HepG2 (cell line): Measurements from ENCODE around the gene GRK5. TPM values are rescaled to one million over a fixed set of nuclear protein-coding genes. Genes with fewer than 3 reads are reported as not detected.

Experiments
- ATAC-seq: fragments of 200-7000 bp; cut with Tn5 transposase; 3 replicates; pipeline ENCODE4 v1.9.1; 2020; ENCODE audit warnings: mild to moderate bottlenecking, moderate library complexity
- BruUV-seq: library from RNA; stranded (reverse); fragments of 400-500 nt; replicated peaks from 2 replicates; lab custom pipeline; 2021; lab: Mats Ljungman, UMichigan
- CTCF ChIA-PET: fragments of 300-600 bp; formaldehyde crosslinking; extraction: SDS; loops from one replicate; lab custom pipeline; 2021; ENCODE audit warnings: low total read pairs, inconsistent platforms, low intra/inter-chr PET ratio; lab: Yijun Ruan, JAX
- POLR2A ChIA-PET: fragments of 350-600 bp; sonication (Branson Sonifier 250); formaldehyde crosslinking; loops from one replicate; lab custom pipeline; 2020; ENCODE audit warnings: antibody characterized with exemption, inconsistent platforms; lab: Yijun Ruan, JAX
- DNase-seq: peaks from one replicate; pipeline ENCODE4 v3.0.0-alpha.2; 2015; ENCODE audit warnings: low spot score
- FAIRE-seq: peaks from 3 replicates; lab custom pipeline; 2011; peaks lifted over from hg19 to GRCh38; lab: Jason Lieb, UNC
- H2AFZ ChIP-seq: one replicate; pipeline ENCODE4 v1.6.1; 2011; ENCODE audit warnings: low read length, inconsistent platforms
- H3K27ac ChIP-seq: fragments of 300-600 bp; 3 replicates; pipeline ENCODE4 v1.8.0; 2011; ENCODE audit warnings: mixed run types, mild to moderate bottlenecking, mixed read lengths, low read length, inconsistent platforms; ENCODE audit not compliant: insufficient read depth; ENCODE audit errors: extremely low read length
- H3K27me3 ChIP-seq, 2 experiments: fragments of 200-600 bp in 1 of 2; 2 replicates in 1 of 2; 3 replicates in 1 of 2; pipeline versions ENCODE4 v1.6.0 to v1.8.0; 2011; ENCODE audit warnings: low read length in 2 of 2, mild to moderate bottlenecking in 2 of 2, moderate library complexity in 2 of 2, inconsistent platforms in 1 of 2; ENCODE audit not compliant: insufficient read depth in 2 of 2, control insufficient read depth in 1 of 2
- H3K36me3 ChIP-seq, 2 experiments: fragments of 200-600 bp in 1 of 2; replicated peaks in 1 of 2; 2 replicates in 1 of 2; 3 replicates in 1 of 2; pipeline versions ENCODE4 v1.5.1 to v1.8.0; 2011; ENCODE audit warnings: low read length in 2 of 2, inconsistent platforms in 1 of 2; ENCODE audit not compliant: insufficient read depth in 2 of 2, control insufficient read depth in 1 of 2
- H3K4me1 ChIP-seq: 2 replicates; pipeline ENCODE4 v1.5.1; 2012; ENCODE audit warnings: low read length, inconsistent platforms; ENCODE audit not compliant: insufficient read depth
- H3K4me2 ChIP-seq: 2 replicates; pipeline ENCODE4 v1.6.0; 2011; ENCODE audit warnings: low read depth, low read length, inconsistent platforms
- H3K4me3 ChIP-seq, 3 experiments: fragments of 200-600 bp in 1 of 3; sonication (generic), shearing (Covaris generic) in 1 of 3; replicated peaks in 1 of 3; 2 replicates each; pipeline ENCODE4 v1.5.1; 2011 to 2016; ENCODE audit warnings: low read length in 3 of 3, inconsistent platforms in 2 of 3, low read depth in 2 of 3, mild to moderate bottlenecking in 2 of 3, control low read depth in 1 of 3, mixed read lengths in 1 of 3; ENCODE audit not compliant: insufficient read depth in 1 of 3
- H3K79me2 ChIP-seq: one replicate; pipeline ENCODE4 v1.6.1; 2011; ENCODE audit warnings: low read length, inconsistent platforms; ENCODE audit not compliant: insufficient read depth
- H3K9ac ChIP-seq: 2 replicates; pipeline ENCODE4 v1.6.0; 2011; ENCODE audit warnings: mild to moderate bottlenecking, low read depth, low read length, inconsistent platforms; ENCODE audit not compliant: insufficient read depth
- H3K9me3 ChIP-seq: 2 replicates; pipeline ENCODE4 v1.5.1; 2012; ENCODE audit warnings: mild to moderate bottlenecking, low read length
- H4K20me1 ChIP-seq: 2 replicates; pipeline ENCODE4 v1.6.0; 2011; ENCODE audit warnings: inconsistent platforms, mild to moderate bottlenecking, low read length, moderate library complexity; ENCODE audit not compliant: insufficient read depth
- ATF7-NPFF ChIP-seq: sonication (generic); formaldehyde crosslinking; IDR thresholded peaks from 2 replicates; pipeline ENCODE4 v1.8.1; 2023; ENCODE audit warnings: mild to moderate bottlenecking, low read depth, missing genetic modification reagents, moderate library complexity
- BCL3 ChIP-seq: sonication (generic); formaldehyde crosslinking; IDR thresholded peaks from 2 replicates; pipeline ENCODE4 v1.5.1; 2020; ENCODE audit warnings: mild to moderate bottlenecking, missing genetic modification reagents, moderate library complexity
- CENPBD1 ChIP-seq: sonication (generic); formaldehyde crosslinking; IDR thresholded peaks from 2 replicates; pipeline ENCODE4 v1.8.0; 2022; ENCODE audit warnings: missing genetic modification reagents, low read depth, mild to moderate bottlenecking, borderline replicate concordance
- E2F5 ChIP-seq: sonication (generic); formaldehyde crosslinking; conservative IDR thresholded peaks from 2 replicates; pipeline ENCODE4 v1.4.0; 2020; ENCODE audit warnings: missing genetic modification reagents
- MXD4 ChIP-seq: IDR thresholded peaks from 2 replicates; pipeline ENCODE4 v1.6.1; 2016; ENCODE audit warnings: mild to moderate bottlenecking, missing biosample characterization, missing genetic modification reagents
- NAIF1 ChIP-seq: sonication (generic); formaldehyde crosslinking; IDR thresholded peaks from 2 replicates; pipeline ENCODE4 v1.5.0; 2020; ENCODE audit warnings: mild to moderate bottlenecking, missing genetic modification reagents, borderline replicate concordance
- NCOA5 ChIP-seq: sonication (generic); formaldehyde crosslinking; IDR thresholded peaks from 2 replicates; pipeline ENCODE4 v1.4.0; 2020; ENCODE audit warnings: missing genetic modification reagents
- POLR2AphosphoS5 ChIP-seq: IDR thresholded peaks from 2 replicates; pipeline ENCODE4 v1.6.1; 2012; ENCODE audit warnings: low read depth, low read length
- SMC3 ChIP-seq: IDR thresholded peaks from 2 replicates; pipeline ENCODE4 v1.6.1; 2011; ENCODE audit warnings: low read length, improper control_type of control experiment
- SP5 ChIP-seq: IDR thresholded peaks from 2 replicates; pipeline ENCODE4 v1.6.1; 2016; ENCODE audit warnings: low read depth, borderline replicate concordance
- SRY ChIP-seq: sonication (generic); formaldehyde crosslinking; IDR thresholded peaks from 2 replicates; pipeline ENCODE4 v1.8.0; 2022; ENCODE audit warnings: mild to moderate bottlenecking, missing genetic modification reagents
- TBX3 ChIP-seq: fragments of 450-650 bp; IDR thresholded peaks from 2 replicates; pipeline ENCODE4 v1.6.1; 2017; ENCODE audit warnings: antibody characterized with exemption, mild to moderate bottlenecking, inconsistent platforms, borderline replicate concordance
- ZNF207 ChIP-seq: fragments of 450-650 bp; IDR thresholded peaks from 2 replicates; pipeline ENCODE4 v1.6.1; 2016; ENCODE audit warnings: antibody characterized with exemption, borderline replicate concordance
- ZNF407 ChIP-seq: sonication (generic); formaldehyde crosslinking; IDR thresholded peaks from one replicate; pipeline ENCODE4 v1.5.1; 2020; ENCODE audit warnings: mild to moderate bottlenecking, missing genetic modification reagents; ENCODE audit errors: not compliant biosample characterization
- ZNF557 ChIP-seq: sonication (generic); formaldehyde crosslinking; IDR thresholded peaks from 2 replicates; pipeline ENCODE4 v1.4.0; 2020; ENCODE audit warnings: missing genetic modification reagents
- WGBS: methylation state at CpG from one replicate; pipeline ENCODE4 v1.1.6; 2017; ENCODE audit warnings: low lambda C conversion rate; 5-methylcytosine and 5-hydroxymethylcytosine counted together
- in situ Hi-C: cut with HindIII; loops from 2 replicates; pipeline ENCODE4 v1.10.0; 2017; ENCODE audit warnings: low pct_unique_long_range_greater_than_20kb; ENCODE audit not compliant: extremely low pct_ligation_motif_present
- intact Hi-C: fragments of 100-400 bp; cut with micrococcal nuclease; formaldehyde crosslinking; loops from one replicate; pipeline ENCODE4 v1.10.0; 2022; ENCODE audit not compliant: unreplicated experiment
- polyA plus RNA-seq, 8 experiments: library from polyadenylated mRNA; depleted of rRNA in 3 of 8; stranded (reverse) in 7 of 8; unstranded in 1 of 8; fragments of >200 nt; fragmentation: Illumina TruSeq in 4 of 8; extraction: Trizol in 4 of 8; gene quantifications; 2 replicates each; pipeline versions ENCODE4 v1.2.1 to v1.2.3, GENCODE V29; 2011 to 2016; ENCODE audit warnings: low read depth in 4 of 8, missing spikeins in 1 of 8, mixed read lengths in 1 of 8; ENCODE audit not compliant: insufficient read depth in 1 of 8
- total RNA-seq, 5 experiments: library from RNA; depleted of rRNA; stranded (reverse); fragments of >200 nt; fragmentation: Illumina TruSeq; extraction: Trizol; gene quantifications; 2 replicates each; pipeline ENCODE4 v1.2.3, GENCODE V29; 2016; ENCODE audit warnings: low read depth in 1 of 5

Gene GRK5
- total and polyA plus RNA-seq, 2 of the 13 experiments (the other 11 are each of a cell fraction or from before 2014, with no cell fraction given) = 10.4 to 12.6 TPM

- ChIA-PET POLR2A (interaction anchor here (2.5 kb wide), 1 partner anchor 61 kb away, joined by 15 read pairs; no protein-coding TSS in a partner anchor), CTCF (no interaction called here)
- Histone ChIP-seq H3K4me1 (peaks cover 36% of the 10 kb centered on the region), H3K36me3 (peaks cover 0 to 6% of the 10 kb centered on the region in 2 experiments; a peak in 2 of 5 replicates), H4K20me1 (no peaks in the 10 kb centered on the region), H3K27me3 (no peaks in the 10 kb centered on the region; a peak in 2 of 5 replicates), H3K4me3 (no peak overlapping the region), H3K9ac (no peak overlapping the region), H3K27ac (no peak overlapping the region), H3K9me3 (no peaks in the 10 kb centered on the region), H3K79me2 (peaks cover 40% of the 10 kb centered on the region), H2AFZ (no peak overlapping the region), H3K4me2 (no peak overlapping the region)
- no TSS peak for BruUV-seq
- no peak for ATAC-seq
- in situ Hi-C loops (no loop called here), intact Hi-C loops (no loop called here)
- no peak for DNase-seq
- FAIRE-seq = no peak
- WGBS = 96% methylated on average over 2 of the region's 2 CpGs
- no peak for TF ChIP-seq ZNF207
- no peak for TF ChIP-seq NAIF1
- TF ChIP-seq NCOA5 (CRISPR knock-in tag) = no peak
- TF ChIP-seq ZNF407 (CRISPR knock-in tag) = no peak
- no peak for TF ChIP-seq SRY (CRISPR knock-in tag)
- no peak for TF ChIP-seq SMC3
- TF ChIP-seq ATF7-NPFF (CRISPR knock-in tag) = no peak
- no peak for TF ChIP-seq BCL3 (CRISPR knock-in tag)
- TF ChIP-seq MXD4 (CRISPR knock-in tag) = no peak
- no peak for TF ChIP-seq SP5
- TF ChIP-seq CENPBD1 (CRISPR knock-in tag) = no peak
- TF ChIP-seq TBX3 = no peak
- TF ChIP-seq E2F5 = no peak
- no peak for TF ChIP-seq ZNF557
- no peak for TF ChIP-seq POLR2AphosphoS5
Measured at GRCh38 chr10:119210633-119211032, 3.3 kb downstream of the GRK5 start.
